Measurements from ENCODE around the gene NFATC1.

The NFATC1 gene

GRCh38 chr18:79395761-79396404, at the start of gene NFATC1:
Gene NFATC1 (plus strand): TSS chr18:79395930. CDS start chr18:79396225, 295 bp downstream.
- DNase-seq (ENCODE audit: insufficient read length, low spot score), result peak; percentile 41
- FAIRE-seq, result no peak

- FAIRE-seq (no peak), DNase-seq (ENCODE audit: insufficient read length, low spot score) (no peak)
These were observed 49.7 kb upstream of the NFATC1 start for GRCh38 chr18:79345981-79346380.

GRCh38 chr18:79348066-79348465, 47.7 kb upstream of the NFATC1 start:
- FAIRE-seq (no peak), DNase-seq (ENCODE audit: insufficient read length, low spot score) (no peak)

GRCh38 chr18:79352432-79352831, 43.3 kb upstream of the NFATC1 start:
- no peak for DNase-seq (ENCODE audit: insufficient read length, low spot score)
- no peak for FAIRE-seq

GRCh38 chr18:79353267-79353666, 42.5 kb upstream of the NFATC1 start:
- FAIRE-seq (no peak), DNase-seq (ENCODE audit: insufficient read length, low spot score) (no peak)

- FAIRE-seq (no peak), DNase-seq (ENCODE audit: insufficient read length, low spot score) (no peak)
These were observed 41.4 kb upstream of the NFATC1 start for GRCh38 chr18:79354350-79354749.

GRCh38 chr18:79355433-79356335, 40.0 kb upstream of the NFATC1 start:
- DNase-seq (ENCODE audit: insufficient read length, low spot score), result no peak
- no peak for FAIRE-seq

GRCh38 chr18:79356435-79356834, 39.3 kb upstream of the NFATC1 start:
- no peak for FAIRE-seq
- DNase-seq (ENCODE audit: insufficient read length, low spot score), result no peak

- FAIRE-seq, result no peak
- no peak for DNase-seq (ENCODE audit: insufficient read length, low spot score)
These were observed 34.8 kb upstream of the NFATC1 start for GRCh38 chr18:79360933-79361332.

- FAIRE-seq (no peak), DNase-seq (ENCODE audit: insufficient read length, low spot score) (peak; percentile 12)
These were observed 33.8 kb upstream of the NFATC1 start for GRCh38 chr18:79361766-79362522.

GRCh38 chr18:79365701-79366100, 30.0 kb upstream of the NFATC1 start:
- DNase-seq (ENCODE audit: insufficient read length, low spot score) (no peak), FAIRE-seq (no peak)

- FAIRE-seq, result no peak
- no peak for DNase-seq (ENCODE audit: insufficient read length, low spot score)
These were observed 29.3 kb upstream of the NFATC1 start for GRCh38 chr18:79366177-79367094.

GRCh38 chr18:79367480-79367879, 28.2 kb upstream of the NFATC1 start:
- DNase-seq (ENCODE audit: insufficient read length, low spot score), result no peak
- no peak for FAIRE-seq

- no peak for DNase-seq (ENCODE audit: insufficient read length, low spot score)
- FAIRE-seq, result no peak
These were observed 27.7 kb upstream of the NFATC1 start for GRCh38 chr18:79367989-79368388.

- no peak for FAIRE-seq
These were observed 27.0 kb upstream of the NFATC1 start for GRCh38 chr18:79368681-79369080.

GRCh38 chr18:79371561-79372121, 24.1 kb upstream of the NFATC1 start:
- FAIRE-seq (no peak), DNase-seq (ENCODE audit: insufficient read length, low spot score) (no peak)

More at GRCh38 chr18:79368681-79369080, 27.0 kb upstream of the NFATC1 start:
- no peak for DNase-seq (ENCODE audit: insufficient read length, low spot score)

- FAIRE-seq (no peak), DNase-seq (ENCODE audit: insufficient read length, low spot score) (no peak)
These were observed 23.3 kb upstream of the NFATC1 start for GRCh38 chr18:79372461-79372860.

- no peak for DNase-seq (ENCODE audit: insufficient read length, low spot score)
- no peak for FAIRE-seq
These were observed 22.7 kb upstream of the NFATC1 start for GRCh38 chr18:79372991-79373390.

GRCh38 chr18:79373736-79374135, 22.0 kb upstream of the NFATC1 start:
- no peak for DNase-seq (ENCODE audit: insufficient read length, low spot score)
- FAIRE-seq, result no peak
